Tibial nerve (tissue), 4 donors: ENCODE data around the gene CCDC88B. TPM values are rescaled to one million over a fixed set of nuclear protein-coding genes. Genes with fewer than 3 reads are reported as not detected.

ENCODE experiments used
- DNase-seq, 2 donors: peaks; one replicate each; pipeline ENCODE4 v3.0.0-alpha.2; 2019; ENCODE audit warnings: low spot score in 2 of 2
- H3K27ac ChIP-seq, 4 donors: fragments of 200-600 bp; sonication (generic) in 3 of 4; one replicate each; pipeline ENCODE4 v1.5.1; 2017 to 2019; ENCODE audit warnings: mild to moderate bottlenecking in 1 of 4
- H3K27me3 ChIP-seq, 2 donors: fragments of 200-600 bp; sonication (generic) in 1 of 2; one replicate each; pipeline versions ENCODE4 v1.5.1 to v1.6.0; 2017 to 2019
- H3K36me3 ChIP-seq, 3 donors: fragments of 200-600 bp; sonication (generic); one replicate each; pipeline ENCODE4 v1.5.1; 2018 to 2019
- H3K4me1 ChIP-seq, 4 donors: fragments of 200-600 bp; sonication (generic) in 3 of 4; one replicate each; pipeline ENCODE4 v1.5.1; 2017 to 2019
- H3K4me3 ChIP-seq, 4 donors: fragments of 200-600 bp; sonication (generic) in 3 of 4; one replicate each; pipeline ENCODE4 v1.5.1; 2017 to 2019; ENCODE audit warnings: mild to moderate bottlenecking in 1 of 4, moderate library complexity in 1 of 4
- H3K9me3 ChIP-seq, 4 donors: fragments of 200-600 bp; sonication (generic) in 3 of 4; one replicate each; pipeline ENCODE4 v1.5.1; 2017 to 2019
- CTCF ChIP-seq, 5 experiments: fragments of 200-600 bp in 3 of 5; fragments of 450-650 bp in 2 of 5; sonication (generic) in 3 of 5; IDR thresholded peaks; one replicate each; pipeline ENCODE4 v1.5.1; 2016 to 2019; ENCODE audit warnings: antibody characterized with exemption in 5 of 5, mild to moderate bottlenecking in 3 of 5, moderate library complexity in 2 of 5
- EP300 ChIP-seq, 2 donors: sonication (generic); formaldehyde crosslinking; IDR thresholded peaks; one replicate each; pipeline ENCODE4 v1.6.1; 2017; ENCODE audit warnings: antibody characterized with exemption in 2 of 2, mild to moderate bottlenecking in 1 of 2
- POLR2A ChIP-seq, 2 donors: fragments of 450-650 bp; IDR thresholded peaks; one replicate each; pipeline ENCODE4 v1.6.1; 2017; ENCODE audit warnings: antibody characterized with exemption in 2 of 2, mild to moderate bottlenecking in 2 of 2, moderate library complexity in 2 of 2
- WGBS, 2 donors: methylation state at CpG; one replicate each; pipeline ENCODE4 v1.1.5; 2018; 5-methylcytosine and 5-hydroxymethylcytosine counted together
- total RNA-seq, 4 donors: library from RNA; depleted of rRNA; stranded (reverse); fragments of >200 nt; gene quantifications; one replicate each; pipeline ENCODE4 v1.1.0, GENCODE V29; 2016

The CCDC88B gene
- total RNA-seq, 4 donors from 2014 or later = 6.9 to 48.0 (median 14.4) TPM

- DNase-seq = no peak
- Histone ChIP-seq H3K9me3 (no peaks in the 10 kb centered on the region), H3K36me3 (no peaks in the 10 kb centered on the region), H3K27me3 (no peaks in the 10 kb centered on the region), H3K4me3 (no peak overlapping the region), H3K4me1 (peaks cover 0 to 12% (median 4%) of the 10 kb centered on the region in 4 donors), H3K27ac (no peak overlapping the region)
- 88 to 93% methylated on average over 14 to 16 of the region's 18 CpGs for WGBS, 2 donors
- no peak for TF ChIP-seq CTCF (IDR thresholded peaks at IDR 0.05)
- no peak for TF ChIP-seq POLR2A (IDR thresholded peaks at IDR 0.05)
- no peak for TF ChIP-seq EP300 (IDR thresholded peaks at IDR 0.05)
Observed at GRCh38 chr11:64351136-64351631, 11.2 kb downstream of the CCDC88B start.

GRCh38 chr11:64352099-64352994, 12.3 kb downstream of the CCDC88B start:
- TF ChIP-seq EP300 (IDR thresholded peaks at IDR 0.05) = no peak
- TF ChIP-seq CTCF (IDR thresholded peaks at IDR 0.05) = no peak
- TF ChIP-seq POLR2A (IDR thresholded peaks at IDR 0.05) = no peak

GRCh38 chr11:64352995-64353714, 13.2 kb downstream of the CCDC88B start:
- Histone ChIP-seq H3K4me3 (no peak overlapping the region), H3K4me1 (peaks cover 0 to 20% (median 8%) of the 10 kb centered on the region in 4 donors), H3K27ac (no peak overlapping the region), H3K36me3 (no peaks in the 10 kb centered on the region), H3K27me3 (no peaks in the 10 kb centered on the region), H3K9me3 (no peaks in the 10 kb centered on the region)
- WGBS, 2 donors = 81 to 82% methylated on average over 29 of the region's 34 CpGs
- no peak for DNase-seq
- TF ChIP-seq EP300 (IDR thresholded peaks at IDR 0.05) = no peak

More at GRCh38 chr11:64352099-64352994, 12.3 kb downstream of the CCDC88B start:
- Histone ChIP-seq H3K4me1 (peaks cover 0 to 12% (median 4%) of the 10 kb centered on the region in 4 donors), H3K27me3 (no peaks in the 10 kb centered on the region), H3K4me3 (no peak overlapping the region), H3K36me3 (no peaks in the 10 kb centered on the region), H3K27ac (no peak overlapping the region), H3K9me3 (no peaks in the 10 kb centered on the region)
- WGBS, 2 donors = 82 to 91% methylated on average over 24 to 33 of the region's 33 CpGs
- DNase-seq = no peak

- H3K4me1 ChIP-seq = peaks cover 0 to 25% (median 14%) of the 10 kb centered on the region in 4 donors
- 79 to 81% methylated on average over 13 to 18 of the region's 20 CpGs for WGBS, 2 donors
- no peak overlapping the region for H3K4me3 ChIP-seq
- no peak for TF ChIP-seq POLR2A (IDR thresholded peaks at IDR 0.05)
- TF ChIP-seq CTCF (IDR thresholded peaks at IDR 0.05) = no peak
- TF ChIP-seq EP300 (IDR thresholded peaks at IDR 0.05) = no peak
- H3K27ac ChIP-seq = no peak overlapping the region
- no peaks in the 10 kb centered on the region for H3K27me3 ChIP-seq
- H3K9me3 ChIP-seq = no peaks in the 10 kb centered on the region
- no peak for DNase-seq
- H3K36me3 ChIP-seq = no peaks in the 10 kb centered on the region
Observed at GRCh38 chr11:64353715-64354506, 13.9 kb downstream of the CCDC88B start.
